Activated CD4-positive, CD25-positive, alpha-beta regulatory T cell treated with anti-CD3 and anti-CD28 coated beads, Interleukin-2, amount 50 U/mL, for 72 hours (primary cell): Measurements from ENCODE around the gene LMNTD2.

ENCODE experiments used
- DNase-seq: peaks from one replicate; pipeline ENCODE4 v3.0.0; 2021

The LMNTD2 gene

DNA sequence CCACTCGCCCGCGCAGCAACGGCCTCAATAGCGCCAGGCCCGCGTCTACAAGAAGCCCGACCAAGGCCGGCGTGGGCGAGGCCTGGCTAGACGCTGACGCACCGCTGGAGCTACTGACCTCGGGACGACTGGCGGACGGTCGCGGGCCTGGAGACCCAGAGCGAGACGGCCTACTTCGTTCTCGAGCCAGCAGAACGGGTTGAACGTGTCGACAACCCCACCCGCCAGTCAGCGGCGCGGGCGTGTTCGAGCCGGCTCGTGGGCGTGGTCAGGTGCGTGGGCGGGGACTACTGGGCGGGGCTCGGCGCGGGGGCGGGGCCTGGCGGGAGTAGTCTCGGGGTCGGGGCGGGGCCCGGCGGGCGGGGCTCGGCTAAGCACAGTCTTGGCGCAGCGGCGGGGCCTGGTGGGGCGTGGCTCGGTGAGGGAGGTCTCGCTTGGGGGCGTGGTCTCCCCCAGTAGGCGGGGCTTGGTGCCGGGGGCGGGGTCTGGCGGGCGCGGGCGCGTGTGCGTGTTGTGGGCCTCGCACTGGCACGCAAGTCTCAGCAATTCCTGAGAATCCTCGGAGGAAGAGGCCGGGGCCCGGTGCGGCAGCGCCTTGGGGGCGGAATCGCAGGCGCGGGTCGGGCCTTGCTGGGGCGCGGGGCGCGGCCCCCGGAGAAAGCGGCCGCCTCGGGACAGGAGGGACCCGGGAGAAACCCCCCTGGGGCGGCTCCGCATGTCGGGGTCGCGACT is 53.4 kb downstream of the LMNTD2 start, which contains the start of gene RNH1:
TSS of gene RNH1 (minus strand) at position 248 of the 732 bp plus-strand sequence. CDS start 5,080 bp downstream, outside the sequence.
- DNase-seq, result peak; percentile 100

DNA sequence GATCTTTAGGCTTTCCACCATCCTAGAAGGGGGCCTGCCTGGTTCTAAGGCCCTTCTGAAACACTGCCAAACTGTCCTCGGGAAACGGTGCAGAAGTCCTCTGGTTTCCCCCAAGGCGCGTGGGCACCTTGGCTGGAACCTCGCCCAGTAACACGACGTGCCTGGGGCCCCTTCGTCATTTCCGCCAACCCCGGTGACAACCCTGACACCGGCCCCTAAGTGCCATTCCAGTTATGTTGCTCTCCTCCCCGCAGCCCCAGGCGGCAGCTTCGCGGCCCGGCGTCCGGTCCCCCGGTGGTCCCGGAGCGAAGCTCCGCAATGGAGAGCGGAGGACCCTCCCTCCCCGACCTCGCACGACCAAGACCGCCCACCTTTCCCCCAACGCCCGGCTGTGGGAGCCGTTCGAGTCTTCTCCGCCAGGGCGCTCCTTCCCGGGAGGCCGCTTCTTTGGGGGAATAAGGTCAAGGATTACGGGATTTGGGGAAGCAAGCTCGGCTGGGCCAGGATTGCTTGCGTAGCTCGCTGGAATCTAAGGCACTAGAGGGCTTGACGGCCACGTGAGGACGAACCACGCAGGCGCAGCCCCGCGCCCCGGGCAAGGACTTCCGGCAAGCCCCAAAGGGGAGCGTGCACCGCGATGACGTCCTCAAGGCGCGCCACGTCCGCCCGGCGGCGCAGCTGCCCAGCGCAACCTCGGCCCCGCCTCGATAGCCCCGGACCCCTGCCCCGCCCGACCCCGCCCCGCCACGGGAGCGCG is 54.1 kb downstream of the LMNTD2 start:
- peak; percentile 98 for DNase-seq

DNA sequence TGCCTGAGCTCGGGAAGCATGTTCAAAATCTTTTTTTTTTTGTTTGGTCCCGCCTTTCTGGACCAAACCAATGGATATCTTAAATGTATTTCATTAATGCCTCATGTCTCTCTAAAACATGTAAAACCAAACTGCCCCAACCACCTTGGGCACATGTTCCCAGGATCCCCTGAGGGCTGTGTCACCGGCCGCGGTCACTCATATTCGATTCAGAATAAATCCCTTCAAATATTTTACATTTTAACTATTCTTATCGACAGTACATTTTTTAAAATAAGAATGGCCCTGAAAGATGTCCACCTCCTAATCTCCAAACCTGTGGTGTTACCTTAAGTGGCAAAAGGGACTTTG is 55.6 kb downstream of the LMNTD2 start:
- DNase-seq, result no peak
